Measurements from ENCODE around the gene PPM1H. TPM values are rescaled to one million over a fixed set of nuclear protein-coding genes. Genes with fewer than 3 reads are reported as not detected.

PPM1H gene
- total RNA-seq, 5 donors from 2014 or later (not counting 1 experiment from before 2014, with no cell fraction given): 0.18 to 0.82 (median 0.42) TPM

DNA sequence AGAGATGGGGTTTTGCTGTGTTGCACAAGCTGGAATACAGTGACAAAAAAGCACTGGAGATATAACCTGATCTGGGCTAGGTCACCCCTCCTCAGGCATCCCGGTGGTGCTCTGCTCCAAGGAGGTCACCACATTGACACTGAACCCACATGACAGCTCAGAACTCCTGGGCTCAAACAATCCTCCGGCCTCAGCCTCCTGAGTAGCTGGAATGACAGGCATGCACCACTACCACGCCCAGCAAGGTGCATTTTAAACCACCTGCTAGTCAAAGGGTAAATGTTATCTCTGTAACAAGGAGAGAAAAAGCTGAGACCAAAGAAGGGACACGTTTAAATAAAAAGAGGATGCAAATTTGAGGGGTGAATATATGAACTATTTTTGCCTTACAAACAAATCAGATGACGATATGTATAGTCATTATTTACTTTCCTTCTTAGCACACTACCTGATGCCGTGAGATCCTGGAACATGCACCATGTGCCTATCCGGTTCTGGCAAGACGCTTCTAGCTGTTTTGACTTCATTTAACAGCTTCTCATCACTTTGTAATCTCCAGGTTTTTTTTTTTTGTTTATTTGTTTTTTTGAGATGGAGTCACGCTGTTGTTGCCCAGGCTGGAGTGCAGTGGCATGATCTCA is 135.1 kb downstream of the PPM1H start:
- H3K4me1 ChIP-seq (ENCODE audit: control insufficient read depth in 1 of 2, extremely low read depth in 1 of 2, insufficient read depth in 2 of 2, low read length in 2 of 2): no peaks in the 10 kb centered on the region
- ChIA-PET CTCF (interaction anchor here (0.6 to 7.5 kb wide), 7 partner anchors 8 to 363 kb away, joined by 3 to 66 read pairs (median 4); no protein-coding TSS in a partner anchor), POLR2A (interaction anchor here in 1 of 2 donors (0.6 kb wide), 2 partner anchors 28 to 388 kb away, joined by 3 to 4 read pairs; no protein-coding TSS in a partner anchor)
- H3K9me3 ChIP-seq: no peaks in the 10 kb centered on the region
- H3K4me1 Mint-ChIP-seq: no peaks in the 10 kb centered on the region
- no peaks in the 10 kb centered on the region for H3K36me3 ChIP-seq (ENCODE audit: control insufficient read depth in 2 of 2, extremely low read depth in 1 of 2, insufficient read depth in 1 of 2, low read length in 1 of 2)
- no peak overlapping the region for H3K4me3 ChIP-seq (ENCODE audit: control insufficient read depth in 1 of 2, extremely low read depth in 1 of 2, low read length in 1 of 2)
- DNase-seq (no peak), ATAC-seq (replicated peaks in 1 of 4) (no peak)
- H3K27ac Mint-ChIP-seq: no peak overlapping the region
- H3K27ac ChIP-seq (ENCODE audit: low read length): no peak overlapping the region
- H3K9me3 Mint-ChIP-seq: no peaks in the 10 kb centered on the region
- WGBS (ENCODE audit: insufficient coverage): 100% methylated on average over 1 of the region's 9 CpGs
- peaks cover 0 to 7% of the 10 kb centered on the region in 2 experiments for H3K27me3 ChIP-seq (replicated peaks in 1 of 2; ENCODE audit: control insufficient read depth in 2 of 2, extremely low read depth in 1 of 2, insufficient read depth in 2 of 2, low read length in 1 of 2)
- peaks cover 7 to 10% of the 10 kb centered on the region in 2 donors for H3K27me3 Mint-ChIP-seq
- no peak overlapping the region for H3K4me3 Mint-ChIP-seq
- H3K36me3 Mint-ChIP-seq: no peaks in the 10 kb centered on the region

DNA sequence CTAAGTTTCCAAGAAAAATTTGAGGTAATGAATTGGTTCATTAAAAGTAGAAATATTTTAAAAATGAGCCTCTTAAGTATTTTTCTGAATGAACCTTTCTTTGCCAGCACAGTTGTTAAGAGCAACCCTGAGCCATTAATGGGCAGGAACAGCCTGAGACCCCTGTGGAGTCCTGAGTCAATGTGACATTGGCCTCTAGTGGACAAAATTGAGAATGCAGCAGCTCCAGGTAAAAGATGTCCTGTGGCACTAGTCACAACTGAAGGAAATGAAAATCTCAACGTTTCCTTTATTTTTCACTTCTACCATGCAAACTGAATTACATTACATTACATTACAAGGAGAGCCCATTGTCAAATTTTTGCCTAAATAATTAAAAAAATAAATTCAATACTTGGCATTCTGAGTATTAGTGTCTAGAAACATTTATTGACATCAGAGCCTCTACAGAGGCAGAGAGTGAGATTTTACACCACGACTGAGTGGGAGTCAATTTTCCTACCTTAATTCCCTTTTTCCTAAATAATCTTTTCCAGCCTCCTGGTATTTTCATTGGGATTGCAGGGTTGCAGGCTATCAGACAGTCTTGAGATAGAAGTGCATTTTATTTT is 135.7 kb downstream of the PPM1H start:
- CTCF ChIA-PET: interaction anchor here (0.5 to 7.5 kb wide), 10 partner anchors 14 to 588 kb away, joined by 3 to 66 read pairs (median 4); no protein-coding TSS in a partner anchor
- no peaks in the 10 kb centered on the region for H3K9me3 Mint-ChIP-seq
- H3K27me3 ChIP-seq (replicated peaks in 1 of 2; ENCODE audit: control insufficient read depth in 2 of 2, extremely low read depth in 1 of 2, insufficient read depth in 2 of 2, low read length in 1 of 2): peaks cover 0 to 7% of the 10 kb centered on the region in 2 experiments
- H3K4me3 Mint-ChIP-seq: no peak overlapping the region
- H3K4me1 Mint-ChIP-seq: no peaks in the 10 kb centered on the region
- no peak overlapping the region for H3K27ac Mint-ChIP-seq
- POLR2A ChIA-PET: no interaction called here
- no peak overlapping the region for H3K27ac ChIP-seq (ENCODE audit: low read length)
- peaks cover 7 to 10% of the 10 kb centered on the region in 2 donors for H3K27me3 Mint-ChIP-seq
- DNase-seq (peak in 27 of 35 experiments; percentile 7 to 75 (median 36)), ATAC-seq (replicated peaks in 1 of 4) (peak; percentile 58 to 77 (median 72))
- H3K36me3 Mint-ChIP-seq: no peaks in the 10 kb centered on the region
- no CpG with 5 or more reads among the region's 2 CpGs for WGBS (ENCODE audit: insufficient coverage)
- no peaks in the 10 kb centered on the region for H3K4me1 ChIP-seq (ENCODE audit: control insufficient read depth in 1 of 2, extremely low read depth in 1 of 2, insufficient read depth in 2 of 2, low read length in 2 of 2)
- no peak overlapping the region for H3K4me3 ChIP-seq (ENCODE audit: control insufficient read depth in 1 of 2, extremely low read depth in 1 of 2, low read length in 1 of 2)
- H3K36me3 ChIP-seq (ENCODE audit: control insufficient read depth in 2 of 2, extremely low read depth in 1 of 2, insufficient read depth in 1 of 2, low read length in 1 of 2): no peaks in the 10 kb centered on the region
- H3K9me3 ChIP-seq: no peaks in the 10 kb centered on the region

DNA sequence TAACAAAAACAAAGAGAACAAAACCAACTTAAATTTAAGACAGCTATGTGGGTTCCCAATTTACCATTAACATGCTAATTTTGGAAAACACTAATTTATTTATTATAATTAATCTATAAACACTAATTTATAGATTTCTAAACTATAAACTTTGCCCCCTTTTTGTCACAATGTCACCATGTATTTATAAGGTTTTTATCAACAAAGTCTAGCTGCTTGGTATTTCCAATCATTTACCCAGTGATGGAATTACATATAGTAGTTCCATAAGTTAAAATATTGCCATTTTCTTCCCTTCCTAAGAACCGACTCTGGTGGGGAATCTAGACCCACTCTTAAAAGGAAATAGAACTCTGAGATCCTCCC is 140.7 kb downstream of the PPM1H start:
- H3K4me3 ChIP-seq (ENCODE audit: control insufficient read depth in 1 of 2, extremely low read depth in 1 of 2, low read length in 1 of 2): no peak overlapping the region
- H3K4me1 ChIP-seq (ENCODE audit: control insufficient read depth in 1 of 2, extremely low read depth in 1 of 2, insufficient read depth in 2 of 2, low read length in 2 of 2): no peaks in the 10 kb centered on the region
- H3K27me3 ChIP-seq (replicated peaks in 1 of 2; ENCODE audit: control insufficient read depth in 2 of 2, extremely low read depth in 1 of 2, insufficient read depth in 2 of 2, low read length in 1 of 2): peaks cover 0 to 3% of the 10 kb centered on the region in 2 experiments
- H3K36me3 ChIP-seq (ENCODE audit: control insufficient read depth in 2 of 2, extremely low read depth in 1 of 2, insufficient read depth in 1 of 2, low read length in 1 of 2): no peaks in the 10 kb centered on the region
- WGBS (ENCODE audit: insufficient coverage): no CpG with 5 or more reads among the region's 1 CpG
- no peaks in the 10 kb centered on the region for H3K9me3 ChIP-seq
- H3K36me3 Mint-ChIP-seq: no peaks in the 10 kb centered on the region
- ATAC-seq (replicated peaks in 1 of 4): no peak
- no peaks in the 10 kb centered on the region for H3K4me1 Mint-ChIP-seq
- no peak overlapping the region for H3K4me3 Mint-ChIP-seq
- ChIA-PET CTCF (interaction anchor here (0.6 to 7.5 kb wide), 20 partner anchors 9 to 526 kb away, joined by 3 to 66 read pairs (median 4); no protein-coding TSS in a partner anchor), POLR2A (interaction anchor here (0.5 to 0.6 kb wide), 3 partner anchors 16 to 359 kb away, joined by 3 to 4 read pairs (median 3); no protein-coding TSS in a partner anchor)
- no peak overlapping the region for H3K27ac Mint-ChIP-seq
- peaks cover 9 to 10% of the 10 kb centered on the region in 2 donors for H3K27me3 Mint-ChIP-seq
- H3K9me3 Mint-ChIP-seq: no peaks in the 10 kb centered on the region
- peak in 1 of 35 experiments; percentile 2 for DNase-seq
- no peak overlapping the region for H3K27ac ChIP-seq (ENCODE audit: low read length)

DNA sequence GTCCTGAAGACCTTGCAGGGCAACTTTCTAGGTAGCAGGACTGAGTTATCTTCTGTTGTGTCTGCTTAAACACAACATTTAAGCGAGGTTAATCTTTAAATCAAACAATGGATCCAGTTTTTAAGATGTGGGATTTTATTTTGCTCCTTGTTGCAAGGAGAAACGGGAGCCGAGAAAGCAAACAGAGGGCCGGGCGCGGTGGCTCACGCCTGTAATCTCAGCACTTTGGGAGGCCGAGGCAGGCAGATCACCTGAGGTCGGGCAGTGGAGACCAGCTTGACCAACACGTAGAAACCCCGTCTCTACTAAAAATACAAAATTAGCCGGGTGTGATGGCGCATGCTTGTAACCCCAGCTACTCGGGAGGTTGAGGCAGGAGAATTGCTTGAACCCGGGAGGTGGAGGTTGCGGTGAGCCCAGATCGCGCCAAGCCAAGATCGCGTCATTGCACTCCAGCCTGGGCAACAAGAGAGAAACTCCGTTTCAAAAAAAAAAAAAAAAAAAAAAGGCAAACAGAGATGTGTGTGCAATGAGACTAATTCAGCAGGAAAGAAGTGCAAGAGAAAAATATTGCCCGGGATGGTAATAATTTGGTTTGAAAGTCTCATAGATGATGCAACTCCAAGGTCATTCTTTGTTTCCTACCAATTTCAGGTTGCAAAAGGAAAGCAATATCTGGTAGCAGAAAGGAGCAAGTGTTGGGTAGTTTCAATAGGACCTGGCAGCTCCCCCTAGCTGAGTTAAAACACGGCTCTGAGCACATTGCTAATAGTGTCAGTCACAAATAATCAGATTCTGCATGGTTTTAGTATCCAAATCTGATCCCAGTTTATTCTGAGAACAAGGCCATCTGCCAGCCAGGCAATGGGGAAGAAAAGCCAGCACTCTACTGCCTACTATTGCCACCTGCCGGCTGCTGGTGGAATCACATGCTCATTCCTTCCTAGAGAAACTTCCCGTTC is 141.4 kb downstream of the PPM1H start:
- WGBS (ENCODE audit: insufficient coverage): 74% methylated on average over 21 of the region's 25 CpGs
- Mint-ChIP-seq H3K36me3 (no peaks in the 10 kb centered on the region), H3K9me3 (no peaks in the 10 kb centered on the region), H3K27ac (no peak overlapping the region), H3K27me3 (peaks cover 9 to 10% of the 10 kb centered on the region in 2 donors), H3K4me3 (no peak overlapping the region), H3K4me1 (no peaks in the 10 kb centered on the region)
- Histone ChIP-seq H3K9me3 (no peaks in the 10 kb centered on the region), H3K36me3 (ENCODE audit: control insufficient read depth in 2 of 2, extremely low read depth in 1 of 2, insufficient read depth in 1 of 2, low read length in 1 of 2) (no peaks in the 10 kb centered on the region), H3K4me3 (ENCODE audit: control insufficient read depth in 1 of 2, extremely low read depth in 1 of 2, low read length in 1 of 2) (no peak overlapping the region), H3K27ac (ENCODE audit: low read length) (no peak overlapping the region), H3K27me3 (replicated peaks in 1 of 2; ENCODE audit: control insufficient read depth in 2 of 2, extremely low read depth in 1 of 2, insufficient read depth in 2 of 2, low read length in 1 of 2) (peaks cover 0 to 3% of the 10 kb centered on the region in 2 experiments), H3K4me1 (ENCODE audit: control insufficient read depth in 1 of 2, extremely low read depth in 1 of 2, insufficient read depth in 2 of 2, low read length in 2 of 2) (no peaks in the 10 kb centered on the region)
- ChIA-PET CTCF (interaction anchor here (0.6 to 7.5 kb wide), 20 partner anchors 9 to 1776 kb away, joined by 3 to 66 read pairs (median 4); no protein-coding TSS in a partner anchor), POLR2A (interaction anchor here (0.5 to 0.6 kb wide), 3 partner anchors 15 to 358 kb away, joined by 3 to 4 read pairs (median 3); no protein-coding TSS in a partner anchor)
- DNase-seq (peak; percentile 11 to 79 (median 63)), ATAC-seq (replicated peaks in 1 of 4) (peak; percentile 41 to 69 (median 57))

DNA sequence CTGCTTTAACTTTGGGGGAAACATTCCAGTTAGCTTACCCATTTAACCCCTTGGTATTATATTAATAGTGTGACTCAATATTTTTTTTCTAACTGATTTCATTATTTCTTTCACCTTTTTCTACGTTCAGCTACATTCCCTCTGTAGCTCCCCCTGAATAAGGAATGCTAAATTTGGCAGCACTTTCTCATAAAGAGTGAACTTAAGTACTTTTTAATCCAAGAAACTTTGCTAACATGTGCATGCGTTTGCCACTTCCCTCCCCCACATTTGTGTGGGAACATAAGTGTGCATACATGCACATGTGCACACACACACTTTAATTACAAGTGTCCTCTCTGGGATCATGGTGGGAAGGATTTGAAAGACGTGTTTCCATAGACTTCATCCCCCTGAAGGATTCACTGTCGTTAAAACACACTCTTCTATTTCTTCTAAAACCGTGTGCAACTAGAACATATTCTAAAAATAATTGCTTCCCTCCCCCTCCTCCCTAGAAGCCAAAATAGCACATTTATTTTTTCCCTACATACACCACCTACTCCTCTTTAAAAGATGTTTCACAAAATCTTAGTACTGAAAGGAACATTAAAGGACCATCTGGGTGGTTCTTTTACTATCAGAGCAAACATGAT is 142.6 kb downstream of the PPM1H start:
- Mint-ChIP-seq H3K27ac (no peak overlapping the region), H3K27me3 (peaks cover 6 to 9% of the 10 kb centered on the region in 2 donors), H3K9me3 (no peaks in the 10 kb centered on the region), H3K4me1 (no peaks in the 10 kb centered on the region), H3K36me3 (no peaks in the 10 kb centered on the region), H3K4me3 (no peak overlapping the region)
- ChIA-PET CTCF (interaction anchor here (0.6 to 2.7 kb wide), 6 partner anchors 8 to 354 kb away, joined by 3 to 9 read pairs (median 4); no protein-coding TSS in a partner anchor), POLR2A (interaction anchor here in 1 of 2 donors (0.6 kb wide), 1 partner anchor 285 kb away, joined by 3 read pairs; no protein-coding TSS in a partner anchor)
- DNase-seq (no peak), ATAC-seq (replicated peaks in 1 of 4) (no peak)
- Histone ChIP-seq H3K27me3 (replicated peaks in 1 of 2; ENCODE audit: control insufficient read depth in 2 of 2, extremely low read depth in 1 of 2, insufficient read depth in 2 of 2, low read length in 1 of 2) (peaks cover 0 to 3% of the 10 kb centered on the region in 2 experiments), H3K4me3 (ENCODE audit: control insufficient read depth in 1 of 2, extremely low read depth in 1 of 2, low read length in 1 of 2) (no peak overlapping the region), H3K4me1 (ENCODE audit: control insufficient read depth in 1 of 2, extremely low read depth in 1 of 2, insufficient read depth in 2 of 2, low read length in 2 of 2) (no peaks in the 10 kb centered on the region), H3K9me3 (no peaks in the 10 kb centered on the region), H3K36me3 (ENCODE audit: control insufficient read depth in 2 of 2, extremely low read depth in 1 of 2, insufficient read depth in 1 of 2, low read length in 1 of 2) (no peaks in the 10 kb centered on the region), H3K27ac (ENCODE audit: low read length) (no peak overlapping the region)
- WGBS (ENCODE audit: insufficient coverage): 70% methylated on average over 2 of the region's 5 CpGs
